Osteocyte (in vitro differentiated cells): ENCODE measurements around the gene PUM1. TPM values are rescaled to one million over a fixed set of nuclear protein-coding genes. Genes with fewer than 3 reads are reported as not detected.
"Not testable (repeated sequence)": the region's sequence is repeated elsewhere in the genome, so short reads cannot be mapped to it uniquely, and the experiment has no call there.

ENCODE experiments used
- DNase-seq: peaks from one replicate; pipeline ENCODE4 v3.0.0; 2021; ENCODE audit warnings: mixed read lengths; ENCODE audit not compliant: unreplicated experiment; ENCODE audit errors: extremely low spot score
- H3K27ac Mint-ChIP-seq: one replicate; pipeline ENCODE4 v1.8.0; 2021; ENCODE audit warnings: mild to moderate bottlenecking, mixed read lengths; ENCODE audit not compliant: unreplicated experiment
- H3K27me3 Mint-ChIP-seq: one replicate; pipeline ENCODE4 v1.8.0; 2021; ENCODE audit warnings: mixed read lengths; ENCODE audit not compliant: unreplicated experiment
- H3K36me3 Mint-ChIP-seq: one replicate; pipeline ENCODE4 v1.8.0; 2021; ENCODE audit warnings: mixed read lengths; ENCODE audit not compliant: unreplicated experiment
- H3K4me1 Mint-ChIP-seq: one replicate; pipeline ENCODE4 v1.8.0; 2021; ENCODE audit warnings: mixed read lengths; ENCODE audit not compliant: unreplicated experiment
- H3K4me3 Mint-ChIP-seq: one replicate; pipeline ENCODE4 v1.8.0; 2021; ENCODE audit warnings: mild to moderate bottlenecking, moderate library complexity, mixed read lengths; ENCODE audit not compliant: unreplicated experiment
- H3K9me3 Mint-ChIP-seq: one replicate; pipeline ENCODE4 v1.8.0; 2021; ENCODE audit warnings: mixed read lengths; ENCODE audit not compliant: unreplicated experiment
- total RNA-seq: library from RNA; stranded (reverse); gene quantifications from 2 replicates; pipeline ENCODE4 v1.2.1, GENCODE V29; 2021
- TF ChIP-seq, protein P1 (sequence below): fragments of 200-600 bp; sonication (generic); IDR thresholded peaks from 2 replicates; pipeline ENCODE4 v1.5.0; 2021; ENCODE audit warnings: antibody characterized with exemption, mild to moderate bottlenecking, moderate library complexity

Gene PUM1
- total RNA-seq, 1 donor from 2014 or later: 145 TPM

- no peak for DNase-seq
- H3K27me3 Mint-ChIP-seq: no peaks in the 10 kb centered on the region
- H3K36me3 Mint-ChIP-seq: peaks cover 66% of the 10 kb centered on the region
- H3K4me1 Mint-ChIP-seq: peaks cover 16% of the 10 kb centered on the region
- no peak overlapping the region for H3K4me3 Mint-ChIP-seq
- peak overlapping the region; percentile 67 for H3K27ac Mint-ChIP-seq
- TF ChIP-seq, protein P1, sequence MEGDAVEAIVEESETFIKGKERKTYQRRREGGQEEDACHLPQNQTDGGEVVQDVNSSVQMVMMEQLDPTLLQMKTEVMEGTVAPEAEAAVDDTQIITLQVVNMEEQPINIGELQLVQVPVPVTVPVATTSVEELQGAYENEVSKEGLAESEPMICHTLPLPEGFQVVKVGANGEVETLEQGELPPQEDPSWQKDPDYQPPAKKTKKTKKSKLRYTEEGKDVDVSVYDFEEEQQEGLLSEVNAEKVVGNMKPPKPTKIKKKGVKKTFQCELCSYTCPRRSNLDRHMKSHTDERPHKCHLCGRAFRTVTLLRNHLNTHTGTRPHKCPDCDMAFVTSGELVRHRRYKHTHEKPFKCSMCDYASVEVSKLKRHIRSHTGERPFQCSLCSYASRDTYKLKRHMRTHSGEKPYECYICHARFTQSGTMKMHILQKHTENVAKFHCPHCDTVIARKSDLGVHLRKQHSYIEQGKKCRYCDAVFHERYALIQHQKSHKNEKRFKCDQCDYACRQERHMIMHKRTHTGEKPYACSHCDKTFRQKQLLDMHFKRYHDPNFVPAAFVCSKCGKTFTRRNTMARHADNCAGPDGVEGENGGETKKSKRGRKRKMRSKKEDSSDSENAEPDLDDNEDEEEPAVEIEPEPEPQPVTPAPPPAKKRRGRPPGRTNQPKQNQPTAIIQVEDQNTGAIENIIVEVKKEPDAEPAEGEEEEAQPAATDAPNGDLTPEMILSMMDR: no peak
- no peaks in the 10 kb centered on the region for H3K9me3 Mint-ChIP-seq
Observed at GRCh38 chr1:30955448-30956015, 110.0 kb downstream of the PUM1 start.

DNA sequence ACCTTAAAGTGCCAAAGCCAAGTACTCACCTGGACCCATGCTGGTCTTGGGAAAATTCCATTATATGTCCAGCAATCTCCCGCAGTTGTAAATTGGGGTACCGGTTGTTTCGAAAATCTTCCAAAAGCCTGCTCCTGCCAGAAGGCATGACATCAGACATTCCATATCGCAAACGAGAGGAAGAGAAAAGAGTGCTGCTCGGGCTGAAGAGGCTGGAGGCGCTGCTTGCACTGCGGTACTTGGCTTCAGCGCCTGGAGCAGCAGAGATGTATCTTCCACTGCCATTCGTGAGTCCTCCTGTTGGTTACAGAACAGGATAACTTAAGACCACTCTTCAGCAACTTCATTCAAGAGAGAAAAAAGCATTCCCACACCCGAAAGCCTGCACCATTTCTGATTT lies 111.8 kb downstream of the PUM1 start:
- peaks cover 16% of the 10 kb centered on the region for H3K4me1 Mint-ChIP-seq
- no peaks in the 10 kb centered on the region for H3K27me3 Mint-ChIP-seq
- no peak for DNase-seq
- H3K36me3 Mint-ChIP-seq: peaks cover 62% of the 10 kb centered on the region
- TF ChIP-seq, protein P1: no peak
- no peak overlapping the region for H3K4me3 Mint-ChIP-seq
- H3K9me3 Mint-ChIP-seq: no peaks in the 10 kb centered on the region
- no peak overlapping the region for H3K27ac Mint-ChIP-seq

GRCh38 chr1:30952098-30952497 lies 113.4 kb downstream of the PUM1 start:
- H3K27me3 Mint-ChIP-seq: no peaks in the 10 kb centered on the region
- H3K36me3 Mint-ChIP-seq: peaks cover 68% of the 10 kb centered on the region
- TF ChIP-seq, protein P1: no peak
- no peak overlapping the region for H3K27ac Mint-ChIP-seq
- H3K9me3 Mint-ChIP-seq: no peaks in the 10 kb centered on the region
- DNase-seq: no peak
- H3K4me3 Mint-ChIP-seq: no peak overlapping the region
- H3K4me1 Mint-ChIP-seq: peaks cover 14% of the 10 kb centered on the region

DNA sequence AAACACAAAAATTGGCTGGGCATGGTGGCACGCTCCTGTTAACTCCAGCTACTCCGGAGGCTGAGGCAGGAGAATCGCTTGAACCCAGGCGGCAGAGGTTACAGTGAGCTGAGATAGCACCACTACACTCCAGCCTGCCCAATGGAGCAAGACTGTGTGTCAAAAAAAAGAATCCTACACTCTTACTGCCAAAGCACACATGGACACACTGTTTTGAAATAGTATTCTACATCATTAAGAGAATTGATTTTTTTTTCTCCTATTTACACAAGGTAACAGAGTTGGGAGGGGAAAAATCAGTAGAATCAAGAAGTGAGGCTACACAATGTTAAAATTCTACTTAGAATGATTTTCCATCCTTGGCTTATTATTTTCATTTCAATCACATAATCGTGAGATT lies 114.8 kb downstream of the PUM1 start:
- no peaks in the 10 kb centered on the region for H3K9me3 Mint-ChIP-seq
- no peak overlapping the region for H3K4me3 Mint-ChIP-seq
- DNase-seq: no peak
- no peak overlapping the region for H3K27ac Mint-ChIP-seq
- TF ChIP-seq, protein P1: no peak
- peaks cover 62% of the 10 kb centered on the region for H3K36me3 Mint-ChIP-seq
- H3K4me1 Mint-ChIP-seq: peaks cover 6% of the 10 kb centered on the region
- no peaks in the 10 kb centered on the region for H3K27me3 Mint-ChIP-seq

GRCh38 chr1:30950053-30950452 lies 115.5 kb downstream of the PUM1 start:
- Mint-ChIP-seq H3K36me3 (peaks cover 65% of the 10 kb centered on the region), H3K4me3 (no peak overlapping the region), H3K27ac (no peak overlapping the region), H3K27me3 (no peaks in the 10 kb centered on the region), H3K4me1 (peaks cover 2% of the 10 kb centered on the region), H3K9me3 (no peaks in the 10 kb centered on the region)
- TF ChIP-seq, protein P1: no peak
- DNase-seq: no peak

GRCh38 chr1:30949487-30949838 lies 116.1 kb downstream of the PUM1 start:
- H3K4me3 Mint-ChIP-seq, H3K9me3 Mint-ChIP-seq, DNase-seq, H3K27ac Mint-ChIP-seq, H3K27me3 Mint-ChIP-seq, H3K4me1 Mint-ChIP-seq: not testable (repeated sequence)
- H3K36me3 Mint-ChIP-seq: peaks cover 67% of the 10 kb centered on the region

DNA sequence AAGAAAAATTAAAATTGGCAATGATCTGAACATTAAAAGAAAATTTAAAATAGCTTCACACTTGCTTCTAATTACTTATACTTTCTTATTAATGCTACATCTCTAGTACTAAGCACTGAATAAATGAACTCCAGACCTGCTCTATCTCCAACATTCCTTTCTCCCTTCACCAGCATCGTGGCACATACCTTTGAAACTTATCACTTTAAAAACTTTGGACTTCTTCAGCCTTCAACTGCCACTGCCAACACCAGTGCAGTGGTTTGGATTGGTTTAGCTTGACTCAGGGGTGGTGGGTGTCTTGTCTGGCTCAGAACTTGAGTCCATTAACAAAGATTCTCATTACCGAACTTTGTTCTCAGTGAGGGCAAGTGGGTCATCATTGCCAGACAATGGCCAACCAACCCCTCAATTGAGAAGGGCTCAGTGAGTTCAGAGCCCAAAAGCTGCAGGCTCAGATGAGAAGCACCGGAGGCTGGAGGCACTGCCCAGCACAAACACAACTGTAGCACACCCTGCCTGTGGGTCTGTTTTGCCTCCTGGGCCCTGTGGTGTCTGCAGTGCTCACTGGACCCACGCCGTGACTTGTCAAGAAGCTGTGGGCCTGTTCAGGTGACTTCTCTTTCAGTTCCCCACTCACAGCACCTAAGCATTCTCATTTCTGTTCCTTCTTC lies 116.6 kb downstream of the PUM1 start:
- not testable (repeated sequence) for DNase-seq

More for the DNA sequence above, 116.6 kb downstream of the PUM1 start:
- H3K4me3 Mint-ChIP-seq, H3K27ac Mint-ChIP-seq, H3K4me1 Mint-ChIP-seq, H3K27me3 Mint-ChIP-seq, H3K9me3 Mint-ChIP-seq: not testable (repeated sequence)
- peaks cover 67% of the 10 kb centered on the region for H3K36me3 Mint-ChIP-seq
